Muscle layer of duodenum (tissue), 2 donors: ENCODE data around the gene ULK4.
"Not testable (repeated sequence)": the region's sequence is repeated elsewhere in the genome, so short reads cannot be mapped to it uniquely, and the experiment has no call there.

Experiments
- H3K27ac ChIP-seq: one replicate; pipeline ENCODE4 v1.7.0; 2013; ENCODE audit warnings: mild to moderate bottlenecking, low read length
- H3K27me3 ChIP-seq: one replicate; pipeline ENCODE4 v1.7.0; 2013; ENCODE audit warnings: low read depth, mild to moderate bottlenecking, control low read depth, low read length
- H3K36me3 ChIP-seq, 2 donors: one replicate each; pipeline ENCODE4 v1.7.0; 2013; ENCODE audit warnings: low read length in 2 of 2, control low read depth in 1 of 2, mild to moderate bottlenecking in 1 of 2; ENCODE audit not compliant: insufficient read depth in 2 of 2, control insufficient read depth in 1 of 2
- H3K4me1 ChIP-seq, 2 donors: one replicate each; pipeline ENCODE4 v1.7.0; 2013; ENCODE audit warnings: low read length in 2 of 2, mild to moderate bottlenecking in 2 of 2, control low read depth in 1 of 2, moderate library complexity in 1 of 2; ENCODE audit not compliant: insufficient read depth in 2 of 2, control insufficient read depth in 1 of 2
- H3K4me3 ChIP-seq, 2 donors: one replicate each; pipeline ENCODE4 v1.7.0; 2013; ENCODE audit warnings: low read length in 2 of 2, low read depth in 1 of 2, mild to moderate bottlenecking in 1 of 2
- H3K9me3 ChIP-seq, 2 donors: one replicate each; pipeline ENCODE4 v1.7.0; 2013; ENCODE audit warnings: low read length in 2 of 2, control low read depth in 1 of 2, mild to moderate bottlenecking in 1 of 2; ENCODE audit not compliant: control insufficient read depth in 1 of 2
- donor health status: healthy.

ULK4 gene

GRCh38 chr3:41450416-41451231 lies 511.3 kb downstream of the ULK4 start:
- Histone ChIP-seq H3K27ac (no peak overlapping the region), H3K36me3 (no peaks in the 10 kb centered on the region), H3K4me1 (peaks cover 0 to 4% of the 10 kb centered on the region in 2 donors), H3K4me3 (no peak overlapping the region), H3K9me3 (no peaks in the 10 kb centered on the region), H3K27me3 (no peaks in the 10 kb centered on the region)

- H3K36me3 ChIP-seq, result no peaks in the 10 kb centered on the region
- no peaks in the 10 kb centered on the region for H3K9me3 ChIP-seq
- peaks cover 0 to 4% of the 10 kb centered on the region in 2 donors for H3K4me1 ChIP-seq
- H3K4me3 ChIP-seq, result no peak overlapping the region
- H3K27me3 ChIP-seq, result no peaks in the 10 kb centered on the region
- H3K27ac ChIP-seq, result no peak overlapping the region
Measured at GRCh38 chr3:41448396-41448795, 513.5 kb downstream of the ULK4 start.

- H3K27ac ChIP-seq, result no peak overlapping the region
- no peak overlapping the region for H3K4me3 ChIP-seq
- H3K27me3 ChIP-seq, result no peaks in the 10 kb centered on the region
- peaks cover 0 to 4% of the 10 kb centered on the region in 2 donors for H3K4me1 ChIP-seq
- H3K9me3 ChIP-seq, result no peaks in the 10 kb centered on the region
- no peaks in the 10 kb centered on the region for H3K36me3 ChIP-seq
Measured at GRCh38 chr3:41447701-41448100, 514.2 kb downstream of the ULK4 start.

- H3K36me3 ChIP-seq, H3K27ac ChIP-seq, H3K9me3 ChIP-seq, H3K4me1 ChIP-seq, H3K4me3 ChIP-seq, H3K27me3 ChIP-seq: not testable (repeated sequence)
Measured at GRCh38 chr3:41446316-41446715, 515.6 kb downstream of the ULK4 start.

GRCh38 chr3:41441568-41441967 lies 520.3 kb downstream of the ULK4 start:
- no peaks in the 10 kb centered on the region for H3K4me1 ChIP-seq
- H3K9me3 ChIP-seq, result peaks cover 0 to 11% of the 10 kb centered on the region in 2 donors
- H3K4me3 ChIP-seq, result no peak overlapping the region
- no peak overlapping the region for H3K27ac ChIP-seq
- H3K27me3 ChIP-seq, result no peaks in the 10 kb centered on the region
- no peaks in the 10 kb centered on the region for H3K36me3 ChIP-seq

GRCh38 chr3:41441139-41441538 lies 520.8 kb downstream of the ULK4 start:
- no peaks in the 10 kb centered on the region for H3K27me3 ChIP-seq
- H3K4me1 ChIP-seq, result no peaks in the 10 kb centered on the region
- no peak overlapping the region for H3K27ac ChIP-seq
- no peaks in the 10 kb centered on the region for H3K36me3 ChIP-seq
- H3K4me3 ChIP-seq, result no peak overlapping the region
- H3K9me3 ChIP-seq, result peaks cover 0 to 11% of the 10 kb centered on the region in 2 donors

GRCh38 chr3:41436983-41437382 lies 524.9 kb downstream of the ULK4 start:
- H3K27me3 ChIP-seq, result no peaks in the 10 kb centered on the region
- no peaks in the 10 kb centered on the region for H3K4me1 ChIP-seq
- H3K9me3 ChIP-seq, result peaks cover 0 to 11% of the 10 kb centered on the region in 2 donors
- H3K36me3 ChIP-seq, result no peaks in the 10 kb centered on the region
- no peak overlapping the region for H3K4me3 ChIP-seq
- no peak overlapping the region for H3K27ac ChIP-seq

- Histone ChIP-seq H3K9me3 (peaks cover 0 to 4% of the 10 kb centered on the region in 2 donors), H3K36me3 (no peaks in the 10 kb centered on the region), H3K27ac (no peak overlapping the region), H3K4me3 (no peak overlapping the region), H3K27me3 (no peaks in the 10 kb centered on the region), H3K4me1 (no peaks in the 10 kb centered on the region)
Measured at GRCh38 chr3:41434781-41435180, 527.1 kb downstream of the ULK4 start.

- Histone ChIP-seq H3K9me3 (peaks cover 0 to 7% of the 10 kb centered on the region in 2 donors), H3K27ac (no peak overlapping the region), H3K4me3 (no peak overlapping the region), H3K4me1 (no peaks in the 10 kb centered on the region), H3K36me3 (no peaks in the 10 kb centered on the region), H3K27me3 (no peaks in the 10 kb centered on the region)
Measured at GRCh38 chr3:41431386-41431785, 530.5 kb downstream of the ULK4 start.

- Histone ChIP-seq H3K9me3 (peaks cover 0 to 7% of the 10 kb centered on the region in 2 donors), H3K27ac (no peak overlapping the region)
Measured at GRCh38 chr3:41430886-41431285, 531.0 kb downstream of the ULK4 start.

GRCh38 chr3:41430391-41430790 lies 531.5 kb downstream of the ULK4 start:
- H3K27me3 ChIP-seq, result no peaks in the 10 kb centered on the region
- H3K4me1 ChIP-seq, result no peaks in the 10 kb centered on the region
- no peak overlapping the region for H3K4me3 ChIP-seq
- H3K27ac ChIP-seq, result no peak overlapping the region
- H3K9me3 ChIP-seq, result peaks cover 0 to 7% of the 10 kb centered on the region in 2 donors
- H3K36me3 ChIP-seq, result no peaks in the 10 kb centered on the region

More at GRCh38 chr3:41430886-41431285, 531.0 kb downstream of the ULK4 start:
- no peak overlapping the region for H3K4me3 ChIP-seq
- H3K36me3 ChIP-seq, result no peaks in the 10 kb centered on the region
- H3K4me1 ChIP-seq, result no peaks in the 10 kb centered on the region
- H3K27me3 ChIP-seq, result no peaks in the 10 kb centered on the region

- Histone ChIP-seq H3K4me3 (no peak overlapping the region), H3K27ac (no peak overlapping the region), H3K27me3 (no peaks in the 10 kb centered on the region), H3K4me1 (no peaks in the 10 kb centered on the region), H3K36me3 (no peaks in the 10 kb centered on the region), H3K9me3 (peaks cover 0 to 7% of the 10 kb centered on the region in 2 donors)
Measured at GRCh38 chr3:41426485-41426884, 535.4 kb downstream of the ULK4 start.
